ENCODE measurements around the gene WRNIP1.

DNA sequence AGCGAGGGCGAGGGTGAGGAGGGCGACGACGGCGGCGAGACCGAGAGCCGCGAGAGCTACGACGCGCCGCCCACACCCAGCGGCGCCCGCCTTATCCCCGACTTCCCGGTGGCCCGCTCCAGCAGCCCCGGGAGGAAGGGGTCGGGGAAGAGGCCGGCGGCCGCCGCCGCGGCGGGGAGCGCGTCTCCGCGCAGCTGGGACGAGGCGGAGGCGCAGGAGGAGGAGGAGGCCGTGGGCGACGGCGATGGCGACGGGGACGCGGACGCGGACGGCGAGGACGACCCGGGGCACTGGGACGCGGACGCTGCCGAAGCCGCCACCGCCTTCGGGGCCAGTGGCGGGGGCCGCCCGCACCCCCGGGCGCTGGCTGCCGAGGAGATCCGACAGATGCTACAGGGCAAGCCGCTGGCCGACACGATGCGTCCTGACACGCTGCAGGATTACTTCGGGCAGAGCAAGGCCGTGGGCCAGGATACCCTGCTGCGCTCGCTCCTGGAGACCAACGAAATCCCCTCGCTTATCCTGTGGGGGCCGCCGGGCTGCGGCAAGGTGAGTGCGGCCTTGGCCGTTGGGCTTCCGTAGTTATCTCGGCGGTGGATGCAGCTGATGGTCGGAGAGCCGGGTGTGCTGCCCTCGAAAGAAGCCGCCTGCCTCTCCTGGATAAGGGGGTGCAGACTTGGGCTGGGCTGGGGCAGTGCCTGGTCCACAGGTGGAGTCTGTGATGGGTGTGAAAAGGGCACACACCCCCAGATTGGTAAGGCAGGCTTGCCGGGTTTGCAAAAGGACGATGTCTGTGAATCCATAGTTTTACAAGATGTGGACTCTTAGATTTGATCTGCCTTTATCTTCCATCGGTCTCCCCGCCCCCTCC is 938 bp downstream of the WRNIP1 start:
- TF ChIP-seq, protein P1, sequence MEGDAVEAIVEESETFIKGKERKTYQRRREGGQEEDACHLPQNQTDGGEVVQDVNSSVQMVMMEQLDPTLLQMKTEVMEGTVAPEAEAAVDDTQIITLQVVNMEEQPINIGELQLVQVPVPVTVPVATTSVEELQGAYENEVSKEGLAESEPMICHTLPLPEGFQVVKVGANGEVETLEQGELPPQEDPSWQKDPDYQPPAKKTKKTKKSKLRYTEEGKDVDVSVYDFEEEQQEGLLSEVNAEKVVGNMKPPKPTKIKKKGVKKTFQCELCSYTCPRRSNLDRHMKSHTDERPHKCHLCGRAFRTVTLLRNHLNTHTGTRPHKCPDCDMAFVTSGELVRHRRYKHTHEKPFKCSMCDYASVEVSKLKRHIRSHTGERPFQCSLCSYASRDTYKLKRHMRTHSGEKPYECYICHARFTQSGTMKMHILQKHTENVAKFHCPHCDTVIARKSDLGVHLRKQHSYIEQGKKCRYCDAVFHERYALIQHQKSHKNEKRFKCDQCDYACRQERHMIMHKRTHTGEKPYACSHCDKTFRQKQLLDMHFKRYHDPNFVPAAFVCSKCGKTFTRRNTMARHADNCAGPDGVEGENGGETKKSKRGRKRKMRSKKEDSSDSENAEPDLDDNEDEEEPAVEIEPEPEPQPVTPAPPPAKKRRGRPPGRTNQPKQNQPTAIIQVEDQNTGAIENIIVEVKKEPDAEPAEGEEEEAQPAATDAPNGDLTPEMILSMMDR (IDR thresholded peaks at IDR 0.05 in 4 of 5, conservative IDR thresholded peaks at IDR 0.05 in 1 of 5): no peak
- no peak for TF ChIP-seq POLR2A (IDR thresholded peaks at IDR 0.05)

Data from gastrocnemius medialis (tissue), 4 donors.